Left hindlimb (tissue), 1 donor: Measurements from ENCODE around the gene PPP1R14B.
A peak's percentile ranks its signal among the peaks of the same experiment; 100 is the strongest.

Experiments
- DNase-seq: peaks from one replicate; pipeline ENCODE4 v3.0.0-alpha.2; 2018

The PPP1R14B gene, protein sequence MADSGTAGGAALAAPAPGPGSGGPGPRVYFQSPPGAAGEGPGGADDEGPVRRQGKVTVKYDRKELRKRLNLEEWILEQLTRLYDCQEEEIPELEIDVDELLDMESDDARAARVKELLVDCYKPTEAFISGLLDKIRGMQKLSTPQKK

GRCh38 chr11:64246871-64247728, at the start of gene PPP1R14B:
PPP1R14B (minus strand) TSS chr11:64246943; CDS start chr11:64246673, 270 bp downstream.
- peak; percentile 93 for DNase-seq

- DNase-seq, result no peak
Measured at GRCh38 chr11:64296236-64296635, 49.5 kb upstream of the PPP1R14B start.

DNA sequence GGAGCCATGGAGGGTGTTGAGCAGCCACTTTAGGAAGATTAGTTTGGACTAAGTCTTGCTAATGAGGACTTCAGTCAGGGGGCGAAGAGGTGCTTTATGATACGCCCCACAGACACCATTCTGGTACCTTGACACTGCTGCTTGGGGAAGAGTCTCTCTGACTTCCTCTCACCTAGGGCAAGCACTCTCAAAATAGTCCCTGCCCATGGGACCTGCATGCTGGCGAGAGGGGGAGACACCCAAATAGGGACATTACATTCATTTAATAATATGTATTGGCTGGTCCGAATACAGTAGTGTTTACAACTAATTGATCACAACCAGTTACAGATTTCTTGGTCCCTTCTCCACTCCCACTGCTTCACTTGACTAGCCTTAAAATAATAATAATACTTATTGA, 49.0 kb upstream of the PPP1R14B start:
- no peak for DNase-seq

DNA sequence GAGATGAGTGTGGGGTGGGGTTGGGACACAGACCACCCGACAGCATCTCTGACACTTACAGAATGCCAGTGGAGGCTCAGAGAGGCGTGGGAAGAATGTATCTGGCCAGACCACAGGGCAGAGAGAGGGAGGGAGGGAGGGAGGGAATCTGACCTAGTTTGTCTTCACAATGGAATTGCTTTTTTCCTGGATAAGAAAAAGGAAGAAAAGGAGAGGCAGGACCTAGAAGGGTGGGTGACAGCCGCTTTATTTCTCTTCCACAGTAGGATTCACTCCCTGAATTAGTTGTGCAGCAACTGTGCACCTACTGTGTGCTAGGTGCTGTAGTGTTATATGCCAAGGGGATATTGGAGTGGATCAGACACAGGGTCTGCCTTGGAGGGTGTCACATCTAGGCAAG, 48.0 kb upstream of the PPP1R14B start:
- no peak for DNase-seq

GRCh38 chr11:64292460-64293254, 45.9 kb upstream of the PPP1R14B start:
- no peak for DNase-seq

GRCh38 chr11:64291752-64292459, 45.2 kb upstream of the PPP1R14B start:
- no peak for DNase-seq

DNA sequence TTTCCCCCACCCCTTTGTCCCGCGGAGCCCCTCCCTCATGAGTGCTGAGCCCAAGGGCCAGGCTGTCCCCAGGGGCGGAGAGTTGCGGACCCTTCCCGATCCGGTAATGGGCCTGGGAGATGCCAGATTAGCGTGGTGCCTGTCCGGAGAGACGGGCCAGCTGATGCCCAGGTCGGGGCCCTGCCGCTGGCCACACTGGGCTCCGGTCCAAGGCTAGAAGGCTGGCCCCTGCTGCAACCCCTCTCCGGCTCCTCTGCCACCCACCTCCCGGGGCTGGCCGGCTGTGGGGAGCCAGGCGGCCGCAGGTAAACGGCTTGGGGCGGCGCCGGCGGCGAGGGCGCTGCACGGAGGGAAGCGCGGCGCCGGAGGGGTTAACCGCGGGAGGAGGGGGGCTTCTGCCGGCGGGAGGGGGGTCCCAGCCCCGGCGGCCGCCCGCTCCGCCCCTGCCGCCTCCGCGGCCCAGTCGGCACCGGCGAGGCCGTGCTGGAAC, 44.6 kb upstream of the PPP1R14B start, which contains the start of gene KCNK4:
Gene KCNK4 (plus strand): TSS at position 41 of the 490 bp plus-strand sequence. CDS start 1,717 bp downstream, outside the sequence.
- DNase-seq, result no peak

DNA sequence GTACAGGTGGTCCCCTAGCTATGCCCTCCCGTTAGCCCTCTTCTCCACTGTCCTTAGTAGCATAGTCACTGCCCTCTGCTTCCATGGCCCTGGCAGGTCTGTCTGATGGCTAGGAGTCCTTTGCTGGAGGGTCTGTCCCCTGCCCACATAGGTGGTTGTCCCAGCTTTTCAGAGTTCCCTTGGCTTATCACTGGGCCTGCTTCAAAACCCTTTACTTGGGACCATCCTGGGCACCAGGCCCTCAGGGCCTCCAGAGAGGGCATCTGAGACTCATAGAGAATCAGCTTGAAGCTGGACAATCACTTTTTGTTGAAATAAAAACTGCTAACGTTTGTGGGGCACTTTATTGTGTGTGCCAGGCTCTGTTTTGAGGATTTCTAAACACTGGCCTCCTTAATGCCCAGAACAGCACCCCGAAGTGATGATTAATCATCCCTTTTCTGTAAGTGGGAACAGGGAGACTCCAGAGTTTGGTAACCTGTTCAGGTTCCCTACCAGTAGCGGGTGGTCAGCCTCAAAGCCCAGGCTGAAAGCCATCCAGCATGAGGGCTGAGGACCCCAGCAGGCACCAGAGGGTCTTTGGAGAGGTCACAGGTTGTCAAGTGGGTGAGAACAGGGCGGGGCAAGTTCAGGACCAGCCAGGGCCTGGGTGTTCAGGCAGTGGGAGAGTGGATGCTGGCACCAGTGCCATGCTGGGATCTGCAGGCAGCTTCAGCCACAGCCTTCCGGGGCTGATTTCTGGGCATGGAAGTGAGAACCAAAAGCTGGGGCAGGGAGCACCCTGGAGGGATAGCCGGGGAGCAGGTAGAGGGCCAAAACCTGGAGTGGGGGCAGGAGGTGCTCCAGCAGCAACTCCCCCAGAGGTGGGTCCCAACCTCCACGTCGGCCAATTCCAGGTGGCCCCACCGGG, 43.9 kb upstream of the PPP1R14B start:
- DNase-seq, result no peak

- DNase-seq, result no peak
Measured at GRCh38 chr11:64289002-64289564, 42.3 kb upstream of the PPP1R14B start.

- DNase-seq, result no peak
Measured at GRCh38 chr11:64288353-64288750, 41.6 kb upstream of the PPP1R14B start.

DNA sequence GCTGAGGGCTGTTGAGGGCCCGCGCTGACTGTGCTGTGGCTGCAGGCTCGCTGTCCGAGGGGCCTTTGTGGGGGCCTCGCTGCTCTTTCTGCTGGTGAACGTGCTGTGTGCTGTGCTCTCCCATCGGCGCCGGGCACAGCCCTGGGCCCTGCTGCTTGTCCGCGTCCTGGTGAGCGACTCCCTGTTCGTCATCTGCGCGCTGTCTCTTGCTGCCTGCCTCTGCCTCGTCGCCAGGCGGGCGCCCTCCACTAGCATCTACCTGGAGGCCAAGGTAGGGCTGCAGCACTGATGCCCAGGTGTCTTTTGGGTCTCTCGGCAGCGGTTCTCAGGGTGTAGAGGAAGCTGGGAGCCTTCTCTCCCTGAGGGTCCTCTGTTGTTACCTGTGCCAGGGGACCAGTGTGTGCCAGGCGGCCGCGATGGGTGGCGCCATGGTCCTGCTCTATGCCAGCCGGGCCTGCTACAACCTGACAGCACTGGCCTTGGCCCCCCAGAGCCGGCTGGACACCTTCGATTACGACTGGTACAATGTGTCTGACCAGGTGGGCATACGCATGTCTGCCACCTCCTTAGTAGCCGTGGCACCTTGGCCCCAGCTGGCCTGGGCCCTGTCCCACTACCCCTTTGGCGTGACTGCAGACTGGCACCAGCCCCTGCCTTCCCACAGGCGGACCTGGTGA, 41.1 kb upstream of the PPP1R14B start:
- no peak for DNase-seq

- DNase-seq, result no peak
Measured at GRCh38 chr11:64286801-64287159, 40.0 kb upstream of the PPP1R14B start.

DNA sequence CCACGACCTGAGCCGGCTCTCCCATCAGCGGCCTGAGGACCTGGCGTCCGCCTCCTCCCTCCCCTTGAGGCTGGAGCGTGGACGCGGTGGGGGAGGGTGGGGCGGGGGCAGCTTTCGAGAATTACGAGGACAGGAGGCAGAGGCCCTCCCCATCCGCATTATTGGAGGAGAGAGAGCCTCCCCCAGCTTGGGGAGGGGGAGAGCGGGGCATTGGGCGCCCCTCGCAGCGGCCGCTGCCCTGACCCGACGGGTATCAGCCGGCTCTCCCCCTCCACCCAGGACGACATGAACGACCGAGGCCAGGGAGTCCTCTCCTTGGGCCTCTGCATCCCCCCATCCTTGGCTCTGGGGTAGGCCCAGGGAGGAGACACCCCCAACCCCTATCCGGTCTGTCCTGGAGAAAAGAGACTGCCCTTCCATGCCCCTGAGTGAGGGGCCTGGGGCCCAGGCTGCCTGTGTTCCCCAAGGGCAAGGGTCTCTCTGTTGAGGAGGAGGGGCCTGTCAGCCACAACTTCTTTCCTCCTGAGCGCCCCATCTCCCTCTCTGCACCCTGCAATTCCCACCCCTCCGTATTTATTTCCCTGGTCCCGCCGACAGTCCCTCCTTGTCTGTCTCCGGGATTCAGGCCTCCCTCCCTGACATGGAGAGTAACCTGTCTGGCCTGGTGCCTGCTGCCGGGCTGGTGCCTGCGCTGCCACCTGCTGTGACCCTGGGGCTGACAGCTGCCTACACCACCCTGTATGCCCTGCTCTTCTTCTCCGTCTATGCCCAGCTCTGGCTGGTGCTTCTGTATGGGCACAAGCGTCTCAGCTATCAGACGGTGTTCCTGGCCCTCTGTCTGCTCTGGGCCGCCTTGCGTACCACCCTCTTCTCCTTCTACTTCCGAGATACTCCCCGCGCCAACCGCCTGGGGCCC, 39.4 kb upstream of the PPP1R14B start:
- DNase-seq, result no peak

DNA sequence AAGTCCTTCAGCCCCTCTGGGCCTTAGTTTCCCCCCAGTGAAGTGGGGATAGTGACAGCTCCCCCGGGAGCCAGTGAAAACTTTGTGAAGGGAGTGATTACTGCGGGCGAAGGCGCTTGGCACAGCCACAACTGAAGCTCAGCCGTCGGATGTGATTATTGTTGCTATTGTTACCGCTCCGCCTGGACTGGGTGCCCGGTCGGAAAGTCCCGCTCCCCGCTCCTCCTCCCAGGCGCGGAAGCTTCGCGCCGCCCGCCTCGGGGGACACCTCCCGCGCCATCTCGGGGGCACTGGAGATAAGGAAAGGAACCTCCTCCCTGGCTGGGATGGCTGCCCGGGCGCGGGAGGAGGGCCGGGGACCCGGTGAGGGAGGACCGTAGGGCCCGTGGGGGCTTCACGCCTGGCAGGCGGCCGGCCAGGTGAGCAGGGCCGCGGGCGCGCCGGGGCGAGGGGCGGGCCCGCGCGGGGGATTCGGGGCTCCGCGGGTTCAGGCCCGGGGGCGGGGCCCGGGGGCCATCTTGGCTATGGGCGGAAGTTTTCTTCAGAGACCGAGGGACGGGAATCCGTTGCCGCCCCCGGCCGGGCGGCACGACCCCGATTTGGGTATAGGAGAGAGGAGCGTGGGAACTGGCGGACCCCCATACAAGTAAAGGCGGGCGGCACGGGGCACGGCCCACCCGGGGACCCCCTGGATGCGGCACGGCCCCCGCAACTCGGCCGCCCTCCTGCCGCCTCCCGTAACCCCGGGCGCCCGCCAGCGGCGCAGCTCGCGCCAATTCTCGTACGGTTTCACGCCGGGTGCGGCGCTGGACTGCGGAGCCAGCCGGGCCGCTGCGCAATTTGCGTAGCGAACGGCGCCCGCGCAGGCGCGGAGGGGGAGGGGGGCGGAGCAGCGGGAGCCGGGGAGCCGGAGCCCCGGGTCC, 38.5 kb upstream of the PPP1R14B start, which contains the start of gene GPR137:
Gene GPR137 (plus strand): TSS at position 887 of the 923 bp plus-strand sequence. CDS start 677 bp downstream, outside the sequence.
- DNase-seq, result peak; percentile 91

GRCh38 chr11:64284048-64284961, 37.6 kb upstream of the PPP1R14B start, which contains the start of gene BAD:
BAD (minus strand) TSS chr11:64284665; CDS start chr11:64284368, 297 bp downstream.
- DNase-seq, result peak; percentile 96

DNA sequence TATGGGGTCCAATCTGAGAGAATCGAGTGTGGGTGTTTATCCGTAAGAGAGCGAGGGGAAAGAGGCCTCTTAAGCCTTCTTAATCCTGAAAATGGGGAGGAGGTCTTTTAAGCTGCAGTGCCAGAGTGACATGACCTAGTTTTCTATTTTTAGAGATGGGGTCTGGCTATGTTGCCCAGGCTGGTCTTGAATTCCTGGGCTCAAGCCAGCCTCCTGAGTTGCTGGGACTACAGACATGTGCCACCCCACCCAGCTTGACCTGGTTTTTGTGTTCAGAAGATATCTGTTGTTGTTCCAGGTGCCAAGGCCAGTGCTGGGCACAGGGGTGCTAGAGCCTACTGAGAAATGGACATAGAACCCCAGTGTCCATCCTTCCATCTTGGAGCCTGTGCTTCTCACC, 36.3 kb upstream of the PPP1R14B start:
- DNase-seq, result no peak
